NCI-H526 treated with DMSO at 0.1 percent for 48 hours (cell line): ENCODE data around the gene TRIP6.
"Not testable (repeated sequence)": the region's sequence is repeated elsewhere in the genome, so short reads cannot be mapped to it uniquely, and the experiment has no call there.

Experiments used
- DNase-seq: peaks from one replicate; lab custom pipeline; 2025; lab: John Stamatoyannopoulos, UW

Gene TRIP6

GRCh38 chr7:100891568-100892247 lies 24.5 kb downstream of the TRIP6 start:
- DNase-seq: no peak

GRCh38 chr7:100892364-100893317 lies 25.5 kb downstream of the TRIP6 start:
- no peak for DNase-seq

- DNase-seq: no peak
These were observed 26.2 kb downstream of the TRIP6 start for GRCh38 chr7:100893318-100893895.

DNA sequence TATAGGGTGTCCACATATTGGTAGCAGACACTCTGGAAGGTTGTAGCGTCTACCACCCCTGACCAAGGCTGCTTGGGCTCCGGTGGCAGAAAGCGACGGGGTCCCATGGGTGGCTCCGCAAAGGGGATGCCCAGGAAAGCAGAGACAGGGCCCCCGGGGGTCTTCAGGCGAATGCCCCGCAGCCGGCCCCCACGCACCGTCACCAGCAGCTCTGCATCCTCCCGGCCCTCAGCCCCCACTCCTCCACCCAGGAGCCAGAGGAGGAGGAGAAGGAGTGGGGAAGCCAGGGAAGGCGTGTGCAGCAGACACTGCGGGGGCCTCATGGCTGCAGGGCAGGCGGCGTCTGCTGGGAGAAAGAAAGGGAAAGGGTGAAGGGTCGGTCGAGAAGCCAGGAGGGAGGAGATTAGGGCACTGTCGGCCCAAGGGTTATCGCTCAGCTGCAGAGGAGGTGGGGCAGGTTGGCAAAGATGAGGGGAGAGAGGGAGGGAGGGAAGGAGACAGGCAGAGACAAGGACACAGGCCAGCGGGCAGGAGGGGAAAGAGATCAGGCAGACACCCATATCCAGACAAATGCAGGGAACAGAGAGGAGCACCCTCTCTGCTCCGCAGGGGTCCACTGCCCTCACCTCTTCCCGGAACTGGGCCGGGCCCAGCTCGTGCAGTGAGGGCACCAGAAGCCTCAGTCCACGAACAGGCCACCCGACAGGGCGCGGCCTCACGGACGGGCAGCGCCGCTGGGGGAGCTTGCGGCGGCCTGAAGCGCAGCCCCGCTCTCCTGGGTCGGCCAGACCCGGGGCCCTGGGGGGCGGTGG lies 26.9 kb downstream of the TRIP6 start:
- no peak for DNase-seq

GRCh38 chr7:100894860-100895700 lies 27.9 kb downstream of the TRIP6 start:
- no peak for DNase-seq

GRCh38 chr7:100895701-100895955 lies 28.4 kb downstream of the TRIP6 start, which contains the start of gene ACHE:
ACHE (minus strand) TSS chr7:100895888; CDS start chr7:100894232, 1,656 bp downstream.
- DNase-seq: no peak

DNA sequence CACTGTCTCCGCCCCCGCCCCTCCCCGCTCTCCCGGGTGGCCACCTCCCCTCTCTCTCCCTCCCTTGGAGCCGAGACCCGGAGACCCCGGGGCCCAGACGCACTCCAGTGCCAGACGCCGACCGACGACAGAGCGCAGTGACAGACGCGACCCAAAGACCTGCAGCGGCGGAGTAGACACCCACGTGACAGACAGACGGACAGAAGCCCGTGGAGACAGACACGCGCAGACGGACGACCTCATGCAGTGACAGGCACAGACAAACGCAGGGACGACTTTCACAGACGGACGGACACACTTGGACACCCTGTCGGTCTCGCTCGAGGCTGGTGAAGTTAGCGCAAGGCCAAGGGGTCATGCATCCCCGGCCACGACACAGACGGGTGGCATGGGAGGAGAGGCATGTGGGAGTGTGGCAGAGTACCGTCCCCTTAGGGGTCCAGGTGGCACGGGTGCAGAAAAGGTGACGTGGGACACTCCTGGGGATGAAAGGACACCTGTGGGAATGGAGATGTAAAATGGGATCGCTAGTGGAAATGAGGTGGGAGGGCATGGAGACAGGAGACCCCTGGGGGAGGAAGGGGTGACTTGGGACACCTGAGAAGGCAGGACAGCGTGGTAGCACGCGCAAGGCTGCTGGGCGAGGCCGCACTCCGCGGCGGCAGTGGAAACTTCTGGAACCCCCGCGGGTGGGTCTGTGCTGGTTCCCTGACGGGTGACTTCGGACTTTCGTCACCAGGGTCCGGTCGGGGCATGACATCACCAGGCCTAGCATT lies 29.0 kb downstream of the TRIP6 start:
- no peak for DNase-seq

DNA sequence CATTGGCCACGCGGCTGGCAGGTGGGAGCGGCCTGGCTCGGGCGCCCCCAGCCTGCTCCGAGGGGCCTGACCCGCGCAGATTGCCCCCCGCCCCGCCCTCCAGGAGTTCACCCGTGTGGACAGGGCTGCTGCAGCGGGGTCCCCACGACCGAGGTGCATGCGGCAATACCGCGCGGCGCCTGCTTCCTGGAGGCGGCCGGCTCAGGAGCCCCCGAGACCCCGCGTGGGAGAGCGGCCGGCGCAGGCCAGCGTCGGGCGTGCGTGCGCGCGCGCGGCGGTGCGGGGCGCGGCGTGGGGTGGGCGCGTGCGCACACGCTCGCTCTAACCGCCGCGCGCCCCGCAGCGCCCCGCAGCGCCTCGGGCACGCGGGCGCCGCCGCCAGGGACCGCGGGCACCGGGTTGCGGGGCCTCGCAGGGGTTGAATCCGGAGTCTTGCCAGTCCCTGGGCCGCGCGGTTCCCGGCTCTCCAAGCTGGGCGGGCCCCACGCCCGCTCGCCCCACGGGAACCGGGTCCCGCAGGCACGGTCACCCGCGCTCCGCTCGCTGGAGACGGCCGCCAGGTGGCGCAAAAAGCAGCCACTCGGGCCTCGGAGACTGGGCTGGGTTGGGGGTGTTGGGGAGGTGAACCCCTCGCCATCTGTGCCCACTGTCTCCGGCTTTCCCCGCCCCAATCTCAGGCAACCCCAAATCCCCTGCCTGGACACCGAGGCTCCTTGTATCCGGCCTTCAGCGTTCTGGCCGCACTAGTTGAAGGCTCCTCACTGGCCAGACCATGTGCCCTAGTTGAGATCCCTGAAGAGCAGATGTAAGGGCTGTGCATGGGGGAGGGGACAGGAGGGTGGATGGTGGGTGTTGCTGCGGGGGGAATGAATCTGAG lies 29.8 kb downstream of the TRIP6 start:
- no peak for DNase-seq

DNA sequence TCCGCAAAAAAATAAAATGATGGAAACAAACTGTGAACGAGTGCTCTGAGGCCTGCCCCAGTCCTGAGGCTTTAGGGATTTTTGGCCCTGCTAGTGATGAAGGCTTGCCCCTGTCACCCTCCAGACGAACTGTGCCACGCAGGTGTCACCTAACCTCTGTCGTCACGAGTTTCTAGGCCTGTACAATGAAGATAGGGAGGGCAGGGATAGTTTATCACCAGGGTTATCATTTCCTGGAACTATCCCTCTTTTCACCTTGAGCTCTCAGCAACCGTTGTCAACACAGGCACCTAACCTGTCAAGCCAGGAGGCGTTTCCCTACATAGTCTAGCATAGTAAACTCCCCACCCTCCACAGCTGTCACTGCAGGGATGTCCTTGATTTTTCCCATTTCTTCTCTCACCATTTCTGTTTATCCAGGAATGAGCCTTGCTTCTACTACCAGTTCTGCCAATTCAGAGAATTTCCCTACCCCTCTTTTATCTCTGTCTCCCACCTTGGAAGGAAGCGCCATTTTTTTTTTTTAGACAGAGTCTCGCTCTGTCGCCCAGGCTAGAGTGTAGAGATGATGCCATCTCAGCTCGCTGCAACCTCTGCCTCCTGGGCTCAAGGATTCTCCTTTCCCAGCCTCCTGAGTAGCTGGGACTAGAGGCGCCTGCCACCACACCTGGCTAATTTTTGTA lies 30.7 kb downstream of the TRIP6 start:
- no peak for DNase-seq

DNA sequence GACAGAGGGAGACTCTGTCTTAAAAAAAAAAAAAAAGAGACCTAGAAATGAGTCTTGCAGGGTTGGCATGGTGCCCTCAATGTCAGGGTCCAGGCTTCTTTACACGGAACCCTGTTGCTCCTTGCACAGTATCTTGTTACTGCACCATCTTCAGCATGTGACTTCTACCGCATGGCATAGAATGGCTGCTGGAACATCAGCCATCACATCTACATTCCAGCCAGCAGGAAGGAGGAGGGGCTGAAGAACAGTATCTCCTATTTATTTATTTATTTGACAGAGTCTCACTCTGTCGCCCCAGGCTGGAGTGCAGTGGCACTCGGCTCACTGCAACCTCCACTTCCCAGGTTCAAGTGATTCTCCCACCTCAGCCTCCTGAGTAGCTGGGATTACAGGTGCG lies 32.2 kb downstream of the TRIP6 start:
- DNase-seq: no peak

DNA sequence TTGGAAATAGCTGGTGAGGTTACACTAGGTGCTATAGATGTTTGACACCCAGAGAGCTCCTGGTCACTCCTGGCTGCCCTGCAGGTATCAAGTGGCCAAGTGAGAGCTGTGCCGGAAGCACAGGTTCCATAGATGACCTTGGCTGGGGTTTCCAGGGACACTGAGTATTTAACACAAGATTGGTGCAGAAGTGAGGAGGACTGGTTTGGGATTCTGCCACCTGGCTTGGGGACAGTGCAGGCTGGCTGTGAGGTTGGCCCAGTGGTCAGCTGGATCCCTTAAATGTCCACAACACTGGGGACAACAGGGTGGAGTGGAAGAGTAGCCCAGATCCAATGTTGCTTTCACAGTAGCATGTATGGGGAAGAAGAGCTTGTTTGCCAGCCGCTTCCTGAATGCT lies 33.8 kb downstream of the TRIP6 start:
- DNase-seq: no peak

DNA sequence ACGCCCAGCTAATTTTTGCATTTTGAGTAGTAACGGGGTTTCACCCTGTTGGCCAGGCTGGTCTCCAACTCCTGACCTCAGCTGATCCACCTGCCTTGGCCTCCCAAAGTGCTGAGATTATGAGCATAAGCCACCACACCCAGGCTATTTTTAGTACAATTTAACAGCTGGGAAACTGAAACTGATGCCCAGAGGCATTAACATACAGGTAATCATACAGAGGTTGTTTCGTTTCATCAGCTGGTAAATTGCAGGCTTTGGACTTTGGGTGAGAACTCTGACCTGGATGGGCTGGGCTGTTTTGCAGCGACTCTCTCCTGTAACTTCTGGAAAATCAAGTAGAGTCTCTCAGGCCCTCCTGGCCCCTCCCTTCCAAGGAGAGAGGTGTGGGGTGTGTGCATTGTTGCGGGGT lies 34.7 kb downstream of the TRIP6 start:
- no peak for DNase-seq

- DNase-seq: no peak
These were observed 35.5 kb downstream of the TRIP6 start for GRCh38 chr7:100902638-100903037.

GRCh38 chr7:100908512-100908911 lies 41.3 kb downstream of the TRIP6 start:
- no peak for DNase-seq

GRCh38 chr7:100910443-100910842 lies 43.3 kb downstream of the TRIP6 start:
- not testable (repeated sequence) for DNase-seq

DNA sequence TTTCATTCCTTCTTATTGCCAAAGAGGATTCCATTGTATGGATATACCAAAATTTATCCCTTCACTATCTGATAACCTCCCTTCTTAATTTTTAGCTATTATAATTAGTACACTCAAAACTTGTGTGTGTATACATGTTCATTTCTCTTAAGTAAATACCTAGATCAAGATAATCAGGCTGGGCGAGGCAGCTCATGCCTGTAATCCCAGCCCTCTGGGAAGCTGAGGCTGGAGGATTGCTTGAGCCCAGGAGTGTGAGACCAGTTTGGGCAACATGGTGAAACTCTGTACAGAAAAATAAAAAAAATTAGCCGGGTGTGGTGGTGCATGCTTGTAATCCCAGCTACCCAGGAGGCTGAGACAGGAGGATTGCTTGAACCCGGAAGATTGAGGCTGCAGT lies 44.3 kb downstream of the TRIP6 start:
- no peak for DNase-seq

- DNase-seq: no peak
These were observed 47.2 kb downstream of the TRIP6 start for GRCh38 chr7:100914208-100914878.

DNA sequence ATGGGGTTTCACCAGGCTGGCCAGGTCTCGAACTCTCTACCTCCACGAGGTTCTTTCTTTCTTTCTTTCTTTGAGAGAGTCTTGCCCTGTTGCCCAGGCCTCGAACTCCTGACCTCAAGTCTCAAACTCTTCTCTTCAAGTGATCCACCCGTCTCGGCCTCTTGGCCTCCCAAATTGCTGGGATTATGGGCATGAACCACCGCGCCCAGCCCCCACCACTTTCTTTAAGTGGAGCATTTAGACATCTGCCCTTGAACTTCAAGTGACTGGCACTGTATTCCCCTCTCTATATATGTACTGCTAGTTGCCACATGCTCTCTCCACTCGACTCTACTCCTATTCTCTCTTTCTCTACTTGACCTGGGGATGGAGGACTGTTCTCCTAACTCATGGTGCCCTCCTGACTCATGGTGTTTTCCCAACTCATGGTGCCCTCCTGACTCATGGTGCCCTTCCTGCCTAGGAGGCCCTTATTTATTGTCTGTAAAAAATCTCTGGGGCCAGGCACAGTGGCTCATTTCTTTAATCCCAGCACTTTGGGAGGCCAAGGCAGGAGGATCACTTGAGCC lies 47.8 kb downstream of the TRIP6 start:
- DNase-seq: no peak
